Liver (tissue), 9 donors: Measurements from ENCODE around the gene NLGN1. TPM values are rescaled to one million over a fixed set of nuclear protein-coding genes. Genes with fewer than 3 reads are reported as not detected.

Source experiments
- DNase-seq: peaks from one replicate; pipeline ENCODE4 v3.0.0-alpha.2; 2017; ENCODE audit warnings: low spot score
- H3K27ac ChIP-seq, 2 donors: one replicate each; pipeline ENCODE4 v1.7.0; 2013; ENCODE audit warnings: inconsistent platforms in 2 of 2, low read length in 2 of 2, control low read depth in 1 of 2, low read depth in 1 of 2, mild to moderate bottlenecking in 1 of 2
- H3K27me3 ChIP-seq, 4 donors: one replicate each; pipeline versions ENCODE4 v1.6.1 to v1.7.0; 2013; ENCODE audit warnings: low read length in 3 of 4, inconsistent platforms in 1 of 4, mild to moderate bottlenecking in 1 of 4, moderate library complexity in 1 of 4; ENCODE audit not compliant: control insufficient read depth in 4 of 4, insufficient read depth in 4 of 4
- H3K36me3 ChIP-seq, 4 donors: one replicate each; pipeline versions ENCODE4 v1.6.1 to v1.7.0; 2013; ENCODE audit warnings: low read length in 3 of 4, mild to moderate bottlenecking in 3 of 4, low read depth in 1 of 4, moderate library complexity in 1 of 4; ENCODE audit not compliant: control insufficient read depth in 4 of 4, insufficient read depth in 3 of 4
- H3K4me1 ChIP-seq, 4 donors: one replicate each; pipeline versions ENCODE4 v1.6.1 to v1.7.0; 2013; ENCODE audit warnings: low read length in 3 of 4, mild to moderate bottlenecking in 3 of 4, moderate library complexity in 1 of 4; ENCODE audit not compliant: control insufficient read depth in 4 of 4, insufficient read depth in 4 of 4
- H3K4me3 ChIP-seq, 3 donors: one replicate each; pipeline versions ENCODE4 v1.6.1 to v1.7.0; 2013; ENCODE audit warnings: low read length in 3 of 3, control low read depth in 1 of 3, low read depth in 1 of 3, mild to moderate bottlenecking in 1 of 3
- H3K9ac ChIP-seq, 2 donors: one replicate each; pipeline ENCODE4 v1.7.0; 2013; ENCODE audit warnings: low read length in 2 of 2, mild to moderate bottlenecking in 2 of 2, moderate library complexity in 2 of 2, control low read depth in 1 of 2, low read depth in 1 of 2
- H3K9me3 ChIP-seq, 4 donors: one replicate each; pipeline versions ENCODE4 v1.6.1 to v1.7.0; 2013; ENCODE audit warnings: low read length in 3 of 4; ENCODE audit not compliant: control insufficient read depth in 4 of 4
- ATF3 ChIP-seq: IDR thresholded peaks from 2 replicates; pipeline ENCODE4 v1.6.1; 2016; ENCODE audit warnings: antibody characterized with exemption
- EGR1 ChIP-seq, 2 donors: IDR thresholded peaks; 2 replicates each; pipeline ENCODE4 v1.6.1; 2016 to 2018; ENCODE audit warnings: antibody characterized with exemption in 2 of 2, low read depth in 2 of 2
- FOXA1 ChIP-seq: IDR thresholded peaks from 2 replicates; pipeline ENCODE4 v1.6.1; 2016; ENCODE audit warnings: antibody characterized with exemption
- FOXA2 ChIP-seq: IDR thresholded peaks from 2 replicates; pipeline ENCODE4 v1.6.1; 2016; ENCODE audit warnings: antibody characterized with exemption
- GABPA ChIP-seq, 2 donors: IDR thresholded peaks in 1 of 2; conservative IDR thresholded peaks in 1 of 2; 2 replicates each; pipeline ENCODE4 v1.6.1; 2016; ENCODE audit warnings: antibody characterized with exemption in 2 of 2, mild to moderate bottlenecking in 1 of 2, moderate library complexity in 1 of 2
- HNF4A ChIP-seq, 2 donors: conservative IDR thresholded peaks; 2 replicates each; pipeline ENCODE4 v1.6.1; 2016; ENCODE audit warnings: antibody characterized with exemption in 2 of 2, mild to moderate bottlenecking in 2 of 2
- HNF4G ChIP-seq: IDR thresholded peaks from 2 replicates; pipeline ENCODE4 v1.6.1; 2016; ENCODE audit warnings: antibody characterized with exemption
- JUND ChIP-seq, 2 donors: IDR thresholded peaks; 2 replicates each; pipeline ENCODE4 v1.6.1; 2016; ENCODE audit warnings: antibody characterized with exemption in 2 of 2
- MAX ChIP-seq: IDR thresholded peaks from 2 replicates; pipeline ENCODE4 v1.6.1; 2016; ENCODE audit warnings: antibody characterized with exemption
- NR2F2 ChIP-seq: IDR thresholded peaks from 2 replicates; pipeline ENCODE4 v1.6.1; 2016; ENCODE audit warnings: antibody characterized with exemption
- RAD21 ChIP-seq, 2 donors: IDR thresholded peaks; 2 replicates each; pipeline ENCODE4 v1.6.1; 2016; ENCODE audit warnings: antibody characterized with exemption in 2 of 2, mild to moderate bottlenecking in 2 of 2
- REST ChIP-seq: IDR thresholded peaks from 2 replicates; pipeline ENCODE4 v1.6.1; 2016; ENCODE audit warnings: antibody characterized with exemption, mild to moderate bottlenecking
- RXRA ChIP-seq, 2 donors: IDR thresholded peaks; 2 replicates each; pipeline ENCODE4 v1.6.1; 2017 to 2018; ENCODE audit warnings: antibody characterized with exemption in 2 of 2, mild to moderate bottlenecking in 1 of 2
- SP1 ChIP-seq: IDR thresholded peaks from 2 replicates; pipeline ENCODE4 v1.6.1; 2018; ENCODE audit warnings: antibody characterized with exemption, mild to moderate bottlenecking
- TAF1 ChIP-seq: conservative IDR thresholded peaks from 2 replicates; pipeline ENCODE4 v1.6.1; 2016; ENCODE audit warnings: antibody characterized with exemption, mild to moderate bottlenecking
- YY1 ChIP-seq: IDR thresholded peaks from 2 replicates; pipeline ENCODE4 v1.6.1; 2016; ENCODE audit warnings: antibody characterized with exemption, mild to moderate bottlenecking
- WGBS: extraction: QIAGEN DNeasy Blood & Tissue Kit; methylation state at CpG from one replicate; pipeline ENCODE4 v1.1.7; 2013; 5-methylcytosine and 5-hydroxymethylcytosine counted together
- polyA plus RNA-seq, 2 donors: library from polyadenylated mRNA; stranded (reverse) in 1 of 2; unstranded in 1 of 2; fragments of 200-250 nt in 1 of 2; fragments of >200 nt in 1 of 2; fragmentation: Nextera tagmentation in 1 of 2; extraction: Ambion mirVana in 1 of 2; gene quantifications; one replicate each; pipeline versions ENCODE4 v1.2.1 to v1.2.3, GENCODE V29; 2013 to 2015
- total RNA-seq, 2 donors: library from RNA; depleted of rRNA; stranded (reverse); fragments of >200 nt; gene quantifications; one replicate each; pipeline ENCODE4 v1.2.3, GENCODE V29; 2014
- TF ChIP-seq, protein P1 (sequence below): IDR thresholded peaks from 2 replicates; pipeline ENCODE4 v1.6.1; 2016; ENCODE audit warnings: antibody characterized with exemption
- TF ChIP-seq, protein P2 (sequence below): fragments of 150-350 bp; IDR thresholded peaks from 2 replicates; pipeline ENCODE4 v1.5.1; 2017; ENCODE audit warnings: improper control_type of control experiment, low read depth, low read length; ENCODE audit not compliant: missing input control
- donor health status: healthy.
- donor health status: healthy.
- donor health status: healthy.
- donor health status: healthy.
- donor health status: healthy.

NLGN1 gene
- total and polyA plus RNA-seq, 4 donors = 0.02 to 0.67 (median 0.37) TPM; not detected in 1

DNA sequence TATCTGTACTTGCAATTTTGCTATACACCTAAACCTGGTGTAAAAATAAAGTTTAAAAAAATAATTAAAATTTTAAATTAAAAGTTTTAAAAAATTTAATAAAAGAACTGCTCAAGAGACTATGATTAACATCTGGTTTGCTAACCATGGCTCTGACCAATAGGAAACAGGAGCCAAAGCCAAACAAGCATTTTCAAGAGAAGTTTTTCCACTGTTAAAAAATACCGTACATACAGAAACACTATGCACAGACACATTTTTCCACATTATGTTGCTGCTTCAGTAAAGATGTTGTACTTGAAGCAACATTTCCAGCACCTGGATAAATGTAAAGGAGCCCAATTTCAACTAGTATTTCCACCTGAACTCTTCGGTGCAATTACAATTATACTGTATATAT, 917.7 kb downstream of the NLGN1 start:
- Histone ChIP-seq H3K9me3 (no peaks in the 10 kb centered on the region), H3K27ac (no peak overlapping the region), H3K4me1 (no peaks in the 10 kb centered on the region), H3K4me3 (no peak overlapping the region), H3K9ac (no peak overlapping the region), H3K27me3 (peaks cover 0 to 3% (median 0%) of the 10 kb centered on the region in 4 donors), H3K36me3 (no peaks in the 10 kb centered on the region)
- TF ChIP-seq JUND (IDR thresholded peaks at IDR 0.05) = no peak
- TF ChIP-seq FOXA2 = no peak
- TF ChIP-seq MAX = no peak
- TF ChIP-seq TAF1 = no peak
- TF ChIP-seq RXRA (IDR thresholded peaks at IDR 0.05) = no peak
- no peak for TF ChIP-seq FOXA1
- TF ChIP-seq HNF4A (conservative IDR thresholded peaks at IDR 0.05) = no peak
- TF ChIP-seq REST = no peak
- TF ChIP-seq, protein P1, sequence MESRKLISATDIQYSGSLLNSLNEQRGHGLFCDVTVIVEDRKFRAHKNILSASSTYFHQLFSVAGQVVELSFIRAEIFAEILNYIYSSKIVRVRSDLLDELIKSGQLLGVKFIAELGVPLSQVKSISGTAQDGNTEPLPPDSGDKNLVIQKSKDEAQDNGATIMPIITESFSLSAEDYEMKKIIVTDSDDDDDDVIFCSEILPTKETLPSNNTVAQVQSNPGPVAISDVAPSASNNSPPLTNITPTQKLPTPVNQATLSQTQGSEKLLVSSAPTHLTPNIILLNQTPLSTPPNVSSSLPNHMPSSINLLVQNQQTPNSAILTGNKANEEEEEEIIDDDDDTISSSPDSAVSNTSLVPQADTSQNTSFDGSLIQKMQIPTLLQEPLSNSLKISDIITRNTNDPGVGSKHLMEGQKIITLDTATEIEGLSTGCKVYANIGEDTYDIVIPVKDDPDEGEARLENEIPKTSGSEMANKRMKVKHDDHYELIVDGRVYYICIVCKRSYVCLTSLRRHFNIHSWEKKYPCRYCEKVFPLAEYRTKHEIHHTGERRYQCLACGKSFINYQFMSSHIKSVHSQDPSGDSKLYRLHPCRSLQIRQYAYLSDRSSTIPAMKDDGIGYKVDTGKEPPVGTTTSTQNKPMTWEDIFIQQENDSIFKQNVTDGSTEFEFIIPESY = no peak
- TF ChIP-seq SP1 = no peak
- no peak for TF ChIP-seq RAD21 (IDR thresholded peaks at IDR 0.05)
- TF ChIP-seq, protein P2, sequence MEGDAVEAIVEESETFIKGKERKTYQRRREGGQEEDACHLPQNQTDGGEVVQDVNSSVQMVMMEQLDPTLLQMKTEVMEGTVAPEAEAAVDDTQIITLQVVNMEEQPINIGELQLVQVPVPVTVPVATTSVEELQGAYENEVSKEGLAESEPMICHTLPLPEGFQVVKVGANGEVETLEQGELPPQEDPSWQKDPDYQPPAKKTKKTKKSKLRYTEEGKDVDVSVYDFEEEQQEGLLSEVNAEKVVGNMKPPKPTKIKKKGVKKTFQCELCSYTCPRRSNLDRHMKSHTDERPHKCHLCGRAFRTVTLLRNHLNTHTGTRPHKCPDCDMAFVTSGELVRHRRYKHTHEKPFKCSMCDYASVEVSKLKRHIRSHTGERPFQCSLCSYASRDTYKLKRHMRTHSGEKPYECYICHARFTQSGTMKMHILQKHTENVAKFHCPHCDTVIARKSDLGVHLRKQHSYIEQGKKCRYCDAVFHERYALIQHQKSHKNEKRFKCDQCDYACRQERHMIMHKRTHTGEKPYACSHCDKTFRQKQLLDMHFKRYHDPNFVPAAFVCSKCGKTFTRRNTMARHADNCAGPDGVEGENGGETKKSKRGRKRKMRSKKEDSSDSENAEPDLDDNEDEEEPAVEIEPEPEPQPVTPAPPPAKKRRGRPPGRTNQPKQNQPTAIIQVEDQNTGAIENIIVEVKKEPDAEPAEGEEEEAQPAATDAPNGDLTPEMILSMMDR = no peak
- TF ChIP-seq EGR1 (IDR thresholded peaks at IDR 0.05; ENCODE audit: low read depth in 2 of 2) = no peak
- no peak for TF ChIP-seq YY1
- TF ChIP-seq GABPA (IDR thresholded peaks at IDR 0.05 in 1 of 2, conservative IDR thresholded peaks at IDR 0.05 in 1 of 2) = no peak
- TF ChIP-seq HNF4G = no peak
- no peak for TF ChIP-seq NR2F2
- TF ChIP-seq ATF3 = no peak
- WGBS = 50% methylated on average over 2 of the region's 2 CpGs
- no peak for DNase-seq
